GM19240 (cell line): ENCODE measurements around the gene SORBS2.

Experiments used
- DNase-seq: peaks from one replicate; pipeline ENCODE4 v3.0.0; 2011; ENCODE audit warnings: low spot score; ENCODE audit not compliant: insufficient read length

The SORBS2 gene

DNA sequence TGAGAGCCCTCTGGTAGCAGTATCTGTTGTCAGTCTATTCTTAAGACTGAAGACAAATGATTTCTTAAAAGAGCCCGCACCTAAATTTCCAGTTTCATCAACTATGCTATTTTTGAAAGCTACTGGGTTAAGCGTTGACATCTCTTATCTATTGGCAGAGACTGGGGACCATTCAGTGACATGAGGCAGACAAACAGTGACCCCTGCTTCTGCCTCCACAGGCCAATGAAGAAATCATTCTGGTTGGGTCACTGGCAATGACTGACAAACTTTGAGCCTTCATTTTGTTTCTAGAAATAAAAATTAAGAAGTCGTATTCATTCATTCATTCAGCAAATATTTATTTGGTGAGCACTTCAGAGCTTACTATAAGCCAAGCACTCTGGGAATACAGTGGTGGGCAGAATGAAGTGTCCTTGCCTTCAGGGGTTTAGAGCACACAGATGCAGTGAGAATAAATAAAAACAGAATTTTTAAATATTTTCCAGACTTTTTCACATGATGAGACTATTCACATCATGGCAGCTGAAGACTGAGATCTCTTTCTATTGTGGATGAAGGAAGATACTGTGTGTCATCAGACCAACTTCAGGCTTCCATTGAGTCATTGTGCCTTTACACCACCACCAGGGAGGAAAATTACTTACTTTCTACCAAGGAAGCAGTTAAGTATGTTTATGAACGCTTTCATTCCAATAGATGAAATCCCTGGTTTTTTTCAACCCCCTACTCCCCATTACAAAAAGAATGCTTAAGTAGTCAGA, 36.0 kb downstream of the SORBS2 start:
- no peak for DNase-seq

DNA sequence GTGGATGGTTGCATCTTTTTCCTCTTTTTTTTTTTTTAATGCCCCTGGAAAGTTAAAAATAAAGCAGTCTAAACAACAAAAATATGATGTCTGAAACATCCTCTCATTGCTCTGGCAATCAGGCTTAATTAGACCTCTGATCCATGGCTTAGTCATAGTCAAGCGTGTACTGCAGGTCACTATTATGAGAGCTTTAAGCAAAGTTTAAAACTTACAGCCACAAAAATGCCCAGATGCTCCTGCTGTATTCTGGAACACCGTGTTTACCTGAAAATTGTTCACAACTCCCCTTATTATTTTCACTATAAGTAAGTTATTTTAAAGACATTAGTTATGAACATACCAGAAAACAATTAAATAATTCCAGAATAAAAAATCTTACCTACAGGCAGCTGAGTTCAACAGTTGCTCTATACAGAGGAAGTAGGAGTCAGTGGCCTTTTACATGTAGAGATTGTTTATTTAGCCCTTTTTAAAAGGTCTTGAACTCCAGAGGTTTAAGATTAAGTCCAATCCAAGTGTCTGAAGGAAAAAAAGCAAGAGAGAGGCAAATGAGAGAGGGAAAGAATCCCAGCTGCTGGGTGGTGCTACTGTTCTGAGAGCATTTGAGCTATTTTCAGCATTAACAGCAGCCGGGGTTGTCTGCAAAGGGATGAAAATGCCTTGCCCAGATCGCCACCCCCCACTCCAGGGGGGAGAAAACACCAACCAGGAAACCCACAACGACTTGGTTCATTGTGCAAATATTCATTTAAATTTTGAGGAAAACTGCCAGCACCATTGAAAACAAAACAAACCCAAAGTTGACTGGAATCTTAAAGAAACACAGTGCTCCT, 36.9 kb downstream of the SORBS2 start:
- DNase-seq, result no peak

DNA sequence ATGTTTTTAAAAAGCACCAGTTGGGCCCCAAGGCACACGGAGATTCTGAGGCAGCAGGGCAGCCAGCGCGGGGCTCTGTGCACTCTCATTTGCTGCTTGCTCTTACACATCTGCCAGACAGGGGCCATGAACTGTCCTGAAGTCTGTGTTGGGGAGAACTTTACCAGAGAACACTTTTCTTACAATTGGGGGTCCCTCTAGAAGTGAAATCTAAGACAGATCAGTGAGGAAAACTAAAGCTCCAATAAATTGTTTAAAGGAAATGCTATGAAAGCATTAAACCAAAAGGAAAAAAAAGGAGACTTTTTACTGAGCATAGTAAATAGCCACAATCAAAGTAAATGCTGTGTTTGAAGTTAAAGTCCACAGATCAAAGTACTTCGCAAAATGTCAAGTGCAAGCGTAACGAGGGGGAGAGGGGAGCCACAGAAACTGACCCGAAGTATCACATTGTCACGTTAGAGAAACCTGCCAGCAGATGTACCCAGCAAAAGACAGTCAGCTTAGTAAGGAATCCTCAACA, 37.8 kb downstream of the SORBS2 start:
- no peak for DNase-seq

DNA sequence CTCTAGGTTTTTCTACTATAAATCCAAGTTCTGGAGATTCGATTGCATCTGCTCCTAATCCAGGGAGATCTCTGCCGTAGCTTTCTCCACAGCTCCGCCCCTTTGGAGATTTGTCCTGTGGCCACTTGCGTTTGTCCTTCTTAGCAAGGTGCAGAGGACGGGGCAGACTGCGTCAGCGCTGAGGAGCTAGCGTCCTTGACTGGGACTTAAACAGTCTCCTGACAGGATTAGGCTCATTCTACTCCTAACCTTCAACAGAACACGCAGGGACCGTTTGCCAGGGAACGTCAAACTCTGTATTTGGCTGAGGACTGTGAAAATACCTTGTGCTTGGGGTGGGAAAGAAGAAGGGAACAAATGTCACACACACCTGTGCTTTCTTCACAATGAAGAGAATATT, 38.6 kb downstream of the SORBS2 start:
- DNase-seq, result no peak

DNA sequence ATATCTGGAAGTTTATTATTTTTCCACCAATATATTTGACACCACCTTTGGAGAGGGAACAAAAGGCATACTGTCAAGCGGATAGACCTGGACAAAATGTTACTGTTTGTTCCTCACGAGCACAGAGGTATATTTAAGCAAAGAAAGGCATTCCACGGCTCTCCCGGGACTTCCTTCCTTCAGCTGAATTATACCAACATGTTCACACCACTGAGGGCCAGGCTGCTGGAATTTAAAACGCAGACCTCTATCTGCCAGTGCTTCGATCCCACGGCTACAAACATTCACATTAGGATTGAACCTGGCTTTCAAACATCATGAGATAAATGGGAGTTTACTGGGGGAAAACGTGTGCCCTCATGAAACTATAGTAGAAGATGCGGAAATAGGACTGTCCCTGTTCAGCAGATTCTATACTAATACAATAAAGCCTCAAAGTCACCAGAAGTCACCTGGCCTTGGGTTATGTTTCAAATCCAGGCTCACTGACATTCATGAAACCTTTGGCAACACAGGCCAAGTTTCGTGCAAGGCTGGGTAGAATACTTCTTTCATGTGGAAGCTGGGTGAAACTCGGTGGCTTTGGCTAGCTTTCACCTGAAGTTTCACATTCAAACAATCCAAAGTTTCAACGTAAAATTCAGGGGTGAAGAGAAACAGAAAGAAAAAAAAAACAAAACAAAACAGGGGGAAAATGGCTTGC, 39.5 kb downstream of the SORBS2 start:
- no peak for DNase-seq

DNA sequence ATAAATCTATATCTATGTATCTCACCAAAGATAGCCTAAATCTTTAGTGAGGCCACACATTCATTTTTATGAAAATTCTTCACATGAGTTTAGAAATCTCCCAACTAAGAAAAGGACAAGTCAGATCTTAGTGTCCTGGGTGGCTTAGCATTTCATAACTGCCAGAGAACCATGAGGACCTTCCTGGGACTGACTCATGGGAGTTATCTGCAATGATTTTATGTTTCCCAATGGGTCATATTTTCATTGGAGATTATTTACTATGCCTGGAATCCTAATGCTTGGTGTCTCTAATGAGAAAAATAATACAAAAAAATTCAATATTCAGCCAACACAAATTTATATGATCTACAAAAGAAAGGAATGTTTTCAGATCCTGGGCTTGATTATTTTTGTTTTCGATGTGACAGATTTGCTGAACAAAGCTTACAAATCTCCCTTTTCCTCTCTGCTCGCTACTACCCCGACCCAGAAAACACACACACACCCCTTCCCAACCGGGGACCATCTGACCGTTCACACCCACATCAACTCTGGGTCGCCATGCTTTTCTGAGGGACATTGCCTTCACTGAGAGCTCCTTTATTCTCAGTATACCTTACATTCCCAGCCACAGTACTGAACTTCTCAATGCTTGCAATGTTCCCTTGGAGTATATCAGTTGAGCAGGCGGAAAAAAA, 40.1 kb downstream of the SORBS2 start:
- DNase-seq, result no peak

DNA sequence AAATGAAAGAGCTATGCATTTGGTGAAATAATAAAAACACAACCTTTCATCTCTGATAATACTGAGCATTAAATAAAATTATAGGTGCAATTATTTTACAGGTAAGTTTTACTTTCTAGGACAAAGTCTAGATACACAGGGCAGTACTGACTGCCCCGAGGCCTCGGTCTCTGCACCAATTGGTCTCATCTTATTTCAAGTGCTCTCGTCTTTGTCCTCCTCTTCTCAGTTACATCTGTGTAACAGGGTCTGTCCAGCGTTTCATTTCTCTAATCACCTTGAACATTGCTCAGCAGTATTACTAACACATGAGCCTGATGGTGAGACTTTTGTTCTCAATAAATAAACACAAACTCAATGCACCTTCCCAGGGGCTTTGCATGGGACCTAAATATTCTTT, 44.5 kb downstream of the SORBS2 start:
- DNase-seq, result no peak

DNA sequence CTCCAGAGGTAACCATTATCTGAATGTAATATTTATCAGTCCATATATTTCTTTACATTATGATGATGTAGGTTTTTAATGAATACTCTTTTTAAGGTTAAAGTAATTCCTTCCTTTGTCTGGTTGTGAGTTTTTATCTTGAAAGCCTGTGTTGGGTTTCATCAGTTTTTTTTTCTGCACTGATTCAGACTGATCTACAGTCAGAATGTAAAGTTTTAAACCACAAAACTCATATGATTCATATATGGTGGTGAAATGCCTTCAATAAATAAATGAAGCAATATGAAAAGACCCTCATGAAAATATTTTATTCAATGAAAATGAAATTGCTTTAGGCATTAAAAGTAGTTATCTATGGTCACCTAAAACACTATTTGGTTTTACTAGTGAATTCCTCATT, 47.1 kb downstream of the SORBS2 start:
- DNase-seq, result no peak

DNA sequence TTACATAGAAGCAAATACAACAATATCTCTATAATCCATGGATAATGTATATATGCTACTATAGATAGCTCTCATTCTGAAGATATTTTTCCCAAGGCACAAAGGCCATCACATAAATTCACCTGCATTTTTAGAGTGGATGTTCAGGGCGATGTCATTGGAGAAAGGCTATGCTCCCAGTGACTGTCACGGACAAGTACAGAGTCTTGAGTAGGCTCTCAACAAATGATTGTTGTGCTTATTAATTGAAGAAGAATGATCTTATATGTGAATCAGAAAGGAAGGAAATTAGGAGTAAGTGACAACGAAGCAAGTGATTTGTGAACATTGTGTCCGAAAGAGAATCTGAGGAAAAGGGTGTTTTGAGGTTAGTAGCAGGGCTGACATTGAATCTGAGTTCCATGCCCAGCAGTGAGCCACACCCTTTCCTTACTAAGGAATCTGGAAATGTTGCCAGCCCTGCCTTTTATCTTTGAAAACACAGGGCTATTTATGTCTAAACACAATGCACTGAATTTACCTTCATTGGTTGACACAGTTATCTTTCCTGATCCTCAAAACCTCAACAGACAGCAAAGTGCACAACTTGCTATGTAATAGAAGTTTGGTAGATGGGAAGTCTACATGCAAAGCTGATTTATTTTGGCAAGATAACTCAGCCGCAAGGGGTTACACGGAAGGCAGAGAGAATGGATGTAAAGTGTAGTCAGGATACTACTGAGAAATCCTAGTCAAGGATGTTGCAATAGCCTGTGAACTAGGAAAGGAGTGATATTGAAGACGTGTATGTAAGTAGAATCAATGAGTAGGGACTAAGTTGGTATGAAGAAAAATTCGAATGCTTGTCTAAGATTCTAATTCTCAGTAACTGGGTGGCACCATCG, 50.4 kb downstream of the SORBS2 start:
- no peak for DNase-seq

DNA sequence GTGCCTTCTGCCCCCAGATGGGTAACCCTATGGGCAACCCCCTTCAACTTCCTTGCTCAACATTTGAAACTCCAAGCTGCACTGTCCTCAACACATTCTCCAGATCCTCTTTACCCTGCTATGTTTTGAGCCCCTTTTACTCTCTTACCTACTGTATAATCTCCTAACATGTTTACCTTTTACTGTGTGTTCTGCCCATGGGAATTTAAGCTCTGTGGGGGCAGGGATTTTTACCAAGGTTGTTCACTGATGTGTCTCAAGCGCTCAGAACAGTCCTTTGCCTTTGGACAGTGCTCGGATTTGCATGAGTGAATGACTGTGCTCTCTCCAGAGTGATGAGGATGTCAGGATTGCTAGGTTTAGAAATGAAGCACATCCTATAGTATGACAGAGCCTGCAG, 53.2 kb downstream of the SORBS2 start:
- no peak for DNase-seq

DNA sequence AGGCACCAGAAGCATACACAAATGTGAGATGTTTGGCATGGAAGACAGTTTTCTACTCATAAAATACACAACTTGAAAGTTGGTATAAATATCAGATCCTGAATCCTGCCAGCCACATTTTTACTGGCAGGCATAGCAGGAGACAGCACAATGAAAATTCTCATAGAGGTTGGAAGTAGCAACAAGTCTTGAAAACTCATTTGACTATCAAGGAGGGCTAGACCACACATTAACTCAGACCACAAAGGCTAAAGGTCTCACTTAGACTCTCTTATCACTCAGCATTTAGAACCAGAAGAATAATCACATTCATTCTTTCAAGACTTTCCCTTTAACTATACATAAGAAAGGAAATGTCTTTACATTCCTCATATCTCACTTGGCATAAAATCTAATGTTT, 56.5 kb downstream of the SORBS2 start:
- no peak for DNase-seq

DNA sequence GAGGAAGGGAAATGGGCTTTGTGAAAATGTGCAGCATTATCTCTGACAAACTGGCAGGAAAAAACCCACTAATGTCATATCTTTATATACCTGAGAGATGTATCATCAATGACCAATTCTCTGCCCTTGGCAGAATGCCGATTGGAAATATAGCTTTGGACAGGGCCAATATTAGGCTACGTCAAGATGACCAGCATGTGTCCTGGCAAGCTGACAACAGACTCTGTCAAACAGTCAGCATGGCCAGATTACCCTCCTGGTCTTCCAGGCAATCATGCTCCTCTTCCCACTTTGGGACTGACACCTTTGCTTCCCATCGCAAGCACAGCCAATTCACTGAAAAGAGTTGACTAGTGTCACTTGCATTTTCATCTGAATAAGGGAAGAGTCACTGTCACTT, 57.0 kb downstream of the SORBS2 start:
- no peak for DNase-seq

DNA sequence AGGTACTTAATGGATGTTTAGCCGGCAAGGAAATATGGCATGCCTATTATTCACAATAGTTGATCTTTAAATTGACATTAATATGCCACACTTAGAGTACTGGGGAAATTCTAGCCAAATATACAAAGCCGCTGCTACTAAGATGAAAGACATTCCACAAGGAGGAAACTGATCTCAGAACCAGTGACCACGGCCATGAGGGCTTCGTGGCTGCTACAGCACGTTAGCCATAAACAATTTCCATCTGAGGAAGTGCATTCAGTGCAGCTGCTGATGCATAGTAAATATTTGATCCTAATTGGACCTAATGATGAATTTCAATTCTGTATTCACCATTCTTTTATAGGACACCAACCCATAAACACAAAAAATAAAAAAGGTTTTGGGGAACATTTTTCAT, 59.1 kb downstream of the SORBS2 start:
- DNase-seq, result no peak

DNA sequence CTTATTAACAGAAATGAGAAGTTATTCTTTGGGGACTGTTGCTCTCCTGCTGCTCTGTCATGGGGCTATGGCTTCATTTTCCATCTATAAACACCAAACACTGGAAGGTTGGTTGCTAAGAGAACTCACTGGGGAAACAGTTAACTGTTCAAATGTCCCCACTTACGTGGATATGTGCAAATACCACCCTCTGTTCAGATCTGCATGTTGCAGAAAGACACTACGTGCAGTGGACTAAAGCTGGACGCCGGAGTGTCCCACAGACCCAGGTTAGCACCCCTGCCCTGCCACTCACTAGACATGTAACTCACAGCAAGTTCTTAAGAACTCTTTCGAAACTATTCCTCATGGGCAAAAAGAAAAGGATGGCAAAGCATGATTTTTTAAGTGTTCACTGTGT, 62.1 kb downstream of the SORBS2 start:
- DNase-seq, result no peak

DNA sequence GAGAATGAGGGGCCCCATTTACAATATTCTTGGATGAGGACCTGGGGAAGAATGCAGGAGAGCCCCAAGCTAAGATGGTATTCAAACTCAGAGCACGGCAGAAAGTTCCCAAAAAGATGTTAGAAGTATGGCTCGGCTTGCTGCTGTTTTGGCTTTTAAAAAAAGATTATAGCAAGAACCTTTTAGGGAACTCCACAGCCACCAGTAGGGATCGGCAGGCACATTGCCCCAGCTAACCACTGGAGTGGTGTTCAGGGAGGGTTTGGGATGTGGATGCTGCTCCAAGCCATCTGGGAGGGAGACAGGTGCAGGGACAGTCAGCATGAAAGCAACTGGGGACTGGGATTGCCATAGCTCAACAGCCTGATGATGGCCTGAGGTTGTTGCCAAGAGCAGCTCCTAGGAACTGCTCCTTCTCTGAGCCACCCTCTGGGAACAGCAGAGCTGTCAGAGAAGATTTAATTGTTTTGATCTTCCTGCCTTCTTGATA, 63.0 kb downstream of the SORBS2 start:
- no peak for DNase-seq

DNA sequence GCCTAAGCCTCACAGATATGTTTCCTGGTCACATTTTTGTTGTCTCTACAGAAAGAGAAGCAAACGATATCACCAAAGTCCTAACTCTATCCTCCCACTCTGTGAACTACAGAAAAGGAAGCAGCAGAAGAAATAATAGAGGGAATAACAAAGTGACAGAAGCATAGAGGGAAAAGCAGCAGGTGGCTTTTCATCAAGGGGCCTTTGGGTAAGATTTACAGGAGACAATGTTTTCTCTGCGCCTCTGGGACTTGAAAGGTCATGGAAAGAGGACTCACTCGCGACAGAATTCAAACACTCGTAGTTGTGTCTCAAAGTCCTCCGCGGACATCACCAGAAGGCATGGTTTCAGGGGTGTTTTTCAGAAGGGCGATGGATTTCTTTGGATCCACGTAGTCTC, 66.1 kb downstream of the SORBS2 start:
- no peak for DNase-seq

DNA sequence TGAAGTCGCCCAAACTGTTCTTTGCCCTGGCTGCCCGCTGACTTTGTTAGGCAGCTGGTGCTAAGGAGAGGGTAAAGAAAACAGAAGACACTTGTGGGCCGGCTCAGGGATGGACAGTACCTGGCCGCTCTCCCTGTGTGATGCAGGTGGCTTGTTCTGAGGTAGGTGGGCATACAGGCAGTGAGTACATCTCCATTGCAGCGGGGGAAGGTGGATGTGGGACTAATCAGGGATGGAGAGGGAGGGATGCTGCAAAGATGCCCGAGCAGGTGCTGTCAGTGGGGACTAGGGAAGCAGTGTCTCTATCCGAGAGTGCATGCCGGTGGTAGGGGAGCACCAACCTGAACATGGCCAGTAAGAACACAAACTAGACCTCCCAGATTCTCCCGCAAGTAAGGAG, 67.0 kb downstream of the SORBS2 start:
- DNase-seq, result no peak

DNA sequence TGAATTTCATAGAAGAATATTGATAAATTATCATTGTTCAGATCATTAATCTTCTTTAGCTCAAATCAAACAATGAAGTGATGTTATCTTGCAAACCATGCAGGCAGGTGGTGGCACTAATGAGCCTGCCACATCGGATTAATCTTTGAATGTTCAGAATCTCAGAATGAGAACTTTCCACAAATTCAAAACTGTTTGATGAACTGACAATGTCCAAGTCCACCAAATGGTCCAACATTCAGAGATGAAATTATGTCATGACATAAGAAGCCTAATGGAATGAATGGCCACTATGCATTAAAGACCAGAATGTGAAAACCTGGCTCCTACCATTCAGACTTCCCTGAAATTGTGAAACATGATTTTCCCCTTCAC, 67.5 kb downstream of the SORBS2 start:
- no peak for DNase-seq

DNA sequence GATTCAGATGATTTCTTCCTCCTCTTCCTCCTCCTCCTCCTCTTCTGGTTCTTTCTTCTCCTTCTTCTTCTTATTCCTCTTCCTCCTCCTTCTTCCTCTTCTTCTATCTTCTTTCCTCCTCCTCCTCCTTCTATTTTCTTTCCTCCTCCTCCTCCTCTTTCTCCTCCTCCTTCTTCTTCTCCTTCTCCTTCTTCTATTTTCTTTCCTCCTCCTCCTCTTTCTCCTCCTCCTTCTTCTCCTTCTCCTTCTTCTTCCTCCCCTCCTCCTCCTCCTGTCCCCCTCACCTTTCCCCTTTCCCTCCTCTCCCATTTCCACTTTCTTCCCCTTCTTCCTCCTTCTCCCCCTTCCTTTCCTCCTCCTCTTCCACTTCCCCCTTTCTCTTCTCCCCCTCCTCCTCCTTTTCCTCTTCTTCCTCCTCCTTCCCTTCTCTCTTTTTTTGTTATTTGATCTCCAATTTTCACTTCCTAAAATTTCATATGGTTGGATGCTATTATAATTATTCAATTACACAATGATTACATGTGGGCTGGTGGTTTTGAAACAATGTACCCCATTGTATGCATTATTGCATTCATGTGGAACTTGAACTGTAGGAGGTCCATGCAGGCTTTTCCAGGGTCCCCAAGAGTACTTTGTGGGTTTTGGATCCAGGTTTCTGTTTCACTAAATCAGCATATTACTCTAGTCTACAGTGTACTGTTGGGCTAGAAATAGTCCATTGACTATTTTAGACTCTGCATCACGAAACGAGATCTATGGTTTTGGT, 68.1 kb downstream of the SORBS2 start:
- DNase-seq, result no peak

DNA sequence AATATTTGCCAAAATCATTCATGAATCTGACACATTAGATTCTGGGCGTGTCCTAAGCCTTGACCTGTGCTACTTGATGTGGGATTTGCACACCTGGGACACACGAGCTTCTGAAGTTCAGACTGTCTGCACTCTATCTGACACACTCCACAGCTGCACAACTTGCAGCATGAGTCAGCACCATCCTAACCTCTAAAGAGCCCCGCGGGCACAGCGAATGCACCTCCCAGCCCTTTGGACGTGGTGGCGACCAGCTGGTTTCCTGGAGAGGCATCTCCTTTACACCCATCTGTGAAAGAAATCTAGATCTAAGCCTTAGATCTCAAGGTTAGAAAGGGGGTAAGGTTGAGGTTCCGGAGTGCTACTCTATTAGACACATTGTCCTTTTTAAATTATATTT, 69.2 kb downstream of the SORBS2 start:
- DNase-seq, result no peak
